PC-9 (cell line): Measurements from ENCODE around the gene RAD51AP2.
"Not testable (repeated sequence)": the region's sequence is repeated elsewhere in the genome, so short reads cannot be mapped to it uniquely, and the experiment has no call there.

ENCODE experiments used
- CTCF ChIP-seq: fragments of 200-600 bp; sonication (generic); conservative IDR thresholded peaks from 2 replicates; pipeline ENCODE4 v1.6.1; 2017; ENCODE audit warnings: mixed run types, antibody characterized with exemption, mild to moderate bottlenecking, moderate library complexity
- EZH2 ChIP-seq: fragments of 200-600 bp; sonication (generic); IDR thresholded peaks from 2 replicates; pipeline ENCODE4 v1.8.0; 2017; ENCODE audit warnings: antibody characterized with exemption, low read depth

- not testable (repeated sequence) for TF ChIP-seq CTCF, EZH2
Measured at GRCh38 chr2:17490165-17490564, 28.1 kb downstream of the RAD51AP2 start.
